ENCODE measurements around the gene VWCE. TPM values are rescaled to one million over a fixed set of nuclear protein-coding genes. Genes with fewer than 3 reads are reported as not detected.

Gene VWCE, protein sequence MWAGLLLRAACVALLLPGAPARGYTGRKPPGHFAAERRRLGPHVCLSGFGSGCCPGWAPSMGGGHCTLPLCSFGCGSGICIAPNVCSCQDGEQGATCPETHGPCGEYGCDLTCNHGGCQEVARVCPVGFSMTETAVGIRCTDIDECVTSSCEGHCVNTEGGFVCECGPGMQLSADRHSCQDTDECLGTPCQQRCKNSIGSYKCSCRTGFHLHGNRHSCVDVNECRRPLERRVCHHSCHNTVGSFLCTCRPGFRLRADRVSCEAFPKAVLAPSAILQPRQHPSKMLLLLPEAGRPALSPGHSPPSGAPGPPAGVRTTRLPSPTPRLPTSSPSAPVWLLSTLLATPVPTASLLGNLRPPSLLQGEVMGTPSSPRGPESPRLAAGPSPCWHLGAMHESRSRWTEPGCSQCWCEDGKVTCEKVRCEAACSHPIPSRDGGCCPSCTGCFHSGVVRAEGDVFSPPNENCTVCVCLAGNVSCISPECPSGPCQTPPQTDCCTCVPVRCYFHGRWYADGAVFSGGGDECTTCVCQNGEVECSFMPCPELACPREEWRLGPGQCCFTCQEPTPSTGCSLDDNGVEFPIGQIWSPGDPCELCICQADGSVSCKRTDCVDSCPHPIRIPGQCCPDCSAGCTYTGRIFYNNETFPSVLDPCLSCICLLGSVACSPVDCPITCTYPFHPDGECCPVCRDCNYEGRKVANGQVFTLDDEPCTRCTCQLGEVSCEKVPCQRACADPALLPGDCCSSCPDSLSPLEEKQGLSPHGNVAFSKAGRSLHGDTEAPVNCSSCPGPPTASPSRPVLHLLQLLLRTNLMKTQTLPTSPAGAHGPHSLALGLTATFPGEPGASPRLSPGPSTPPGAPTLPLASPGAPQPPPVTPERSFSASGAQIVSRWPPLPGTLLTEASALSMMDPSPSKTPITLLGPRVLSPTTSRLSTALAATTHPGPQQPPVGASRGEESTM
- 0.55 to 0.91 TPM (median 0.64 TPM) in 5 replicates for total RNA-seq (2022; extraction: Qiagen RNA extraction; ENCODE audit: low read depth)

DNA sequence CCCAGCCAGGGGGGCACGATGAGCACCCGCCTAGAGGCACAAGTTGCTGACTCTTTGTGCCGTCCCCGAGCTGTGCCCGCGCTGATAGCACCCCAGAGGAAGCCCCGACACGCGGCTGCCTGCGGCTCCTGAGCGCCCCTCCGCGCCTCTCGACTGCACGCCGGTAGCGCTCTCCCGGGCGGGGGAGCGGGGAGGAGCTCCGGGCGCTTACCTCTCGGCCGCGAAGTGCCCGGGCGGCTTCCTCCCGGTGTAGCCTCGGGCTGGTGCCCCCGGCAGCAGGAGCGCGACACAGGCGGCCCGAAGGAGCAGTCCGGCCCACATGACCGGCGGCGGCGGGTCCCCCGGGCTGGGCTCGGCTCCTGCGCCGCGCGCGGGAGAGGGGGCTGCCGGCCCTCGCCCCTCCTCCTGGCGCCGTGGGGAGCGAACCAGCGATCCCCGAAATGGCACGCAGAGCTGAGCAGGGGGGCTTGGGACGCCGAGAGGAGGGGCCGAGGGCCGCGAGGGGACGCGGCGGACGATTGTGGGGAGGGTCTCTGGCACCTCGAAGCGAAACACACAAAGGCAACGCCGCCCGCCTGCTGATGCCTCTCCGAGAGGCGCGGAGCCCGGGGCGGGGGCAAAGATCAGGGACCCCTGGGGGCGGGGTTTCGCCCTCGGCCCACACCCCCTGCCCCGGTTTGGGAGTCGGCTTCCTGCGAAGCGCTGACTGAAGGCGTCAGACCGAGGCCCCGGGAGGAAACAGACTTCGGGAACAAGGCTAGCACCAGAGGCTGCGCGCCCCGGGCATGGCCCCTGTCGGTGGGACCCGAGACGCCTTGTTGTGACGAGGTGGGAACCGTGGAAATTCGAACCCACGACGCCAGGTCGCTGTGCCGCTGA lies at the start of gene VWCE:
Gene VWCE (minus strand): TSS at position 600 of the 879 bp plus-strand sequence. CDS start 279 bp downstream, at position 321.

DNA sequence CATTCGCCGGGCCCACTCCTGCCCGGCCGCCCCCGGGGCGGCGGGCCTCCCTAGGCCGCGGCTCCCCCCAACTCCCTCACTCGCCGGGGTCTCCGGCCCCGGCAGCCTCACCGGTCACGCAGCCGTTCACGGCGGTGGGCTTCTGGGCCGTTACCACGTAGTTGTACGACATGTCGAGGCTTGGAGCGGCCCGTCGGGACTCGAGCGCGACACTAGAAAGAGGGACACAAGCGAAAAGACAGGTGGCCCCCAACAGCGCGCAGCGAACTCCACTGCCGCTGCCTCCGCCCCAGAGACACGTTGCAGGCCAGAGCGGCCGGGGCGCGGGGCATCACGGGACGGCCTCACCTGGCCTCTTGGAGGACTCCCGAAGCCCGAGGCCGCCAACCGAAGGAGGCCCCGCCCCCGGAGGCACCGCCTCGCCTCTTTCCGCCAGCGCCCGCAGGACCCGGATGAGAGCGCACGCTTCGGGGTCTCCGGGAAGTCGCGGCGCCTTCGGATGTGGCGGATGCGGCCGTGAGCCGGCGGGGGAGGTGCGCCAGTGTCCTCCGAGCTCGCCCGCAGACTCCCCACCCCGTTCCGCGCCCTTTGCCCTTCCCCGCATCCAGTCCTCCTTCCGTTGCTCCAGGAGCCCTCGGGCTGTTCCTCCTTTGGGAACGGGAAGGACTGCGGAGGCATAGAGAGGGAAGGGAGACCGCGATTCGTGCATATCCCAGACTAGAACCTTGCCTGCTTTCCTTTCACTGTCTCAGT lies 37.9 kb upstream of the VWCE start, which contains the start of the genes DDB1 and TKFC:
Gene DDB1 (minus strand): TSS at position 309 of the 753 bp plus-strand sequence. CDS start 137 bp downstream, at position 172.
Gene TKFC (plus strand): TSS at position 432 of the 753 bp plus-strand sequence. CDS start 1,501 bp downstream, outside the sequence.

DNA sequence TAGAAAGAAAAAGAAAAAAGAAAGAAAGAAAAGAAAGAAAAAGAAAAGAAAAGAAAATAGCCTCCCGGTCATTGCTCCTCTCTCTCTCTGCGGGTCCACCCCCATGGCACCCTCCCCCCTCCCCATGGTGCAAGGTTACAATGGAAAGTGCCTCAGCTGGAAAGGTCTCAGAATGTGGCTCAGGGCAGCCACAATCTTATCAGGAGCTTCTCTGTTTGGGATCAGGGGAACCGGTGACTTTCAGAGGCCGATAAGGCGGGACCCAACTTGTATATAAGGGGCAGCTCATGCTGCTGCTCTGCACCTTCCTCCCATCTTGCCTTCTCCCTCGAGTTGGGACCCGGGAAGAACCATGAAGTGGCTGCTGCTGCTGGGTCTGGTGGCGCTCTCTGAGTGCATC lies 54.2 kb downstream of the VWCE start, which contains the start of gene PGA5:
Gene PGA5 (plus strand): TSS at position 301 of the 400 bp plus-strand sequence. CDS start 52 bp downstream, at position 353.

DNA sequence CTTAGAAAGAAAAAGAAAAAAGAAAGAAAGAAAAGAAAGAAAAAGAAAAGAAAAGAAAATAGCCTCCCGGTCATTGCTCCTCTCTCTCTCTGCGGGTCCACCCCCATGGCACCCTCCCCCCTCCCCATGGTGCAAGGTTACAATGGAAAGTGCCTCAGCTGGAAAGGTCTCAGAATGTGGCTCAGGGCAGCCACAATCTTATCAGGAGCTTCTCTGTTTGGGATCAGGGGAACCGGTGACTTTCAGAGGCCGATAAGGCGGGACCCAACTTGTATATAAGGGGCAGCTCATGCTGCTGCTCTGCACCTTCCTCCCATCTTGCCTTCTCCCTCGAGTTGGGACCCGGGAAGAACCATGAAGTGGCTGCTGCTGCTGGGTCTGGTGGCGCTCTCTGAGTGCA lies 73.1 kb downstream of the VWCE start, which contains the start of gene PGA4:
Gene PGA4 (plus strand): TSS at position 301 of the 400 bp plus-strand sequence. CDS start 54 bp downstream, at position 355.

Other genes starting within 250 kb of the VWCE start
- gene CD5, start 192.8 kb downstream of the VWCE start, total RNA-seq (2022; extraction: Qiagen RNA extraction; ENCODE audit: low read depth), result not detected in 5 replicates
- 15.9 to 18.7 TPM (median 18.2 TPM) in 5 replicates for gene VPS37C, start 133.9 kb downstream of the VWCE start, total RNA-seq (2022; extraction: Qiagen RNA extraction; ENCODE audit: low read depth)
- gene PGA3, start 91.8 kb downstream of the VWCE start, total RNA-seq (2022; extraction: Qiagen RNA extraction; ENCODE audit: low read depth), result not detected in 5 replicates
- gene PGA4, start 73.0 kb downstream of the VWCE start, total RNA-seq (2022; extraction: Qiagen RNA extraction; ENCODE audit: low read depth), result not detected in 5 replicates
- gene PGA5, start 54.1 kb downstream of the VWCE start, total RNA-seq (2022; extraction: Qiagen RNA extraction; ENCODE audit: low read depth), result not detected in 5 replicates
- 164 to 177 TPM (median 170 TPM) in 5 replicates for gene DDB1, start 37.8 kb upstream of the VWCE start, total RNA-seq (2022; extraction: Qiagen RNA extraction; ENCODE audit: low read depth)
- gene TKFC, start 37.9 kb upstream of the VWCE start, total RNA-seq (2022; extraction: Qiagen RNA extraction; ENCODE audit: low read depth), result 42.7 to 75.6 TPM (median 69.4 TPM) in 5 replicates
- gene CYB561A3, start 66.6 kb upstream of the VWCE start, total RNA-seq (2022; extraction: Qiagen RNA extraction; ENCODE audit: low read depth), result 36.8 to 47.2 TPM (median 44.5 TPM) in 5 replicates
- gene TMEM138, start 67.1 kb upstream of the VWCE start, total RNA-seq (2022; extraction: Qiagen RNA extraction; ENCODE audit: low read depth), result 94.4 to 122 TPM (median 113 TPM) in 5 replicates
- 16.0 to 19.4 TPM (median 17.9 TPM) in 5 replicates for gene TMEM216, start 97.3 kb upstream of the VWCE start, total RNA-seq (2022; extraction: Qiagen RNA extraction; ENCODE audit: low read depth)
- 70.5 to 77.6 TPM (median 70.8 TPM) in 5 replicates for gene CPSF7, start 134.7 kb upstream of the VWCE start, total RNA-seq (2022; extraction: Qiagen RNA extraction; ENCODE audit: low read depth)
- gene SDHAF2, start 134.8 kb upstream of the VWCE start, total RNA-seq (2022; extraction: Qiagen RNA extraction; ENCODE audit: low read depth), result 32.1 to 50.3 TPM (median 46.1 TPM) in 5 replicates
- 0.08 to 0.20 TPM (median 0.16 TPM) in 5 replicates for gene LRRC10B, start 213.4 kb upstream of the VWCE start, total RNA-seq (2022; extraction: Qiagen RNA extraction; ENCODE audit: low read depth)

Measured in A549 treated with CpdA at 1 μM for 4 hours (cell line).